Neural cell (in vitro differentiated cells): ENCODE measurements around the gene INPP5A. TPM values are rescaled to one million over a fixed set of nuclear protein-coding genes. Genes with fewer than 3 reads are reported as not detected.

Experiments
- H2AFZ ChIP-seq: fragments of 200-600, 300-800 bp; sonication (generic), shearing (Covaris generic); 2 replicates; pipeline ENCODE4 v1.6.0; 2014; ENCODE audit warnings: low read depth, mild to moderate bottlenecking, antibody characterized with exemption, low read length, moderate library complexity
- H3F3A ChIP-seq: fragments of 200-600 bp; shearing (Covaris generic); 2 replicates; pipeline ENCODE4 v1.6.1; 2016; ENCODE audit warnings: mild to moderate bottlenecking, moderate library complexity, mixed read lengths, antibody characterized with exemption, low read length; ENCODE audit not compliant: insufficient read depth, poor library complexity, severe bottlenecking
- H3K27ac ChIP-seq: fragments of 200-600, 300-800 bp; sonication (generic), shearing (Covaris generic); 2 replicates; pipeline ENCODE4 v1.5.1; 2014; ENCODE audit warnings: mild to moderate bottlenecking, low read length, moderate library complexity
- H3K27me3 ChIP-seq: fragments of 300-800, 200-600 bp; sonication (generic), shearing (Covaris generic); 2 replicates; pipeline ENCODE4 v1.6.0; 2014; ENCODE audit warnings: mild to moderate bottlenecking, low read depth, low read length, moderate library complexity; ENCODE audit not compliant: insufficient read depth
- H3K36me3 ChIP-seq: fragments of 300-800, 200-600 bp; sonication (generic), shearing (Covaris generic); 2 replicates; pipeline ENCODE4 v1.5.1; 2014; ENCODE audit warnings: mild to moderate bottlenecking, antibody characterized with exemption, low read length, moderate library complexity; ENCODE audit not compliant: insufficient read depth
- H3K4me2 ChIP-seq: fragments of 300-800, 200-600 bp; sonication (generic), shearing (Covaris generic); 2 replicates; pipeline ENCODE4 v1.6.0; 2014; ENCODE audit warnings: mild to moderate bottlenecking, low read length
- H3K4me3 ChIP-seq: fragments of 300-800, 200-600 bp; sonication (generic), shearing (Covaris generic); 2 replicates; pipeline ENCODE4 v1.5.1; 2014; ENCODE audit warnings: mild to moderate bottlenecking, low read length, moderate library complexity
- H3K79me2 ChIP-seq: fragments of 200-600 bp; shearing (Covaris generic); replicated peaks from 2 replicates; pipeline ENCODE4 v1.6.0; 2014; ENCODE audit warnings: mild to moderate bottlenecking, low read length, moderate library complexity; ENCODE audit not compliant: insufficient read depth
- H3K9ac ChIP-seq: fragments of 300-800, 200-600 bp; sonication (generic), shearing (Covaris generic); 2 replicates; pipeline ENCODE4 v1.6.1; 2016; ENCODE audit warnings: mild to moderate bottlenecking, low read length, mixed read lengths
- H3K9me2 ChIP-seq: fragments of 200-600 bp; shearing (Covaris generic); 2 replicates; pipeline ENCODE4 v1.6.1; 2016; ENCODE audit warnings: mild to moderate bottlenecking, low read length, mixed read lengths; ENCODE audit not compliant: insufficient read depth
- H3K9me3 ChIP-seq: fragments of 200-600, 300-800 bp; sonication (generic), shearing (Covaris generic); 2 replicates; pipeline ENCODE4 v1.6.1; 2016; ENCODE audit warnings: mild to moderate bottlenecking, mixed run types, low read length, moderate library complexity, mixed read lengths
- H4K20me1 ChIP-seq: fragments of 200-600 bp; shearing (Covaris generic); 2 replicates; pipeline ENCODE4 v1.6.1; 2016; ENCODE audit warnings: mild to moderate bottlenecking, mixed run types; ENCODE audit not compliant: insufficient read depth
- EP300 ChIP-seq: fragments of 450-650 bp; conservative IDR thresholded peaks from 2 replicates; pipeline ENCODE4 v1.6.1; 2014; ENCODE audit warnings: antibody characterized with exemption, mild to moderate bottlenecking, moderate library complexity; ENCODE audit not compliant: poor library complexity, severe bottlenecking
- EZH2 ChIP-seq: fragments of 200-600, 300-800 bp; shearing (Covaris generic), sonication (generic); IDR thresholded peaks from 2 replicates; pipeline ENCODE4 v1.6.1; 2014; ENCODE audit warnings: antibody characterized with exemption, low read length, borderline replicate concordance, mild to moderate bottlenecking; ENCODE audit not compliant: insufficient read depth, poor library complexity, severe bottlenecking
- MXI1 ChIP-seq: fragments of 450-650 bp; conservative IDR thresholded peaks from 2 replicates; pipeline ENCODE4 v1.6.1; 2014; ENCODE audit warnings: antibody characterized with exemption, mild to moderate bottlenecking; ENCODE audit not compliant: poor library complexity, severe bottlenecking
- POLR2AphosphoS5 ChIP-seq: IDR thresholded peaks from 2 replicates; pipeline ENCODE4 v1.6.1; 2012
- RAD21 ChIP-seq: fragments of 450-650 bp; conservative IDR thresholded peaks from 2 replicates; pipeline ENCODE4 v1.6.1; 2014; ENCODE audit warnings: antibody characterized with exemption, mild to moderate bottlenecking, moderate library complexity
- SMC3 ChIP-seq: fragments of 450-650 bp; conservative IDR thresholded peaks from 2 replicates; pipeline ENCODE4 v1.6.1; 2014; ENCODE audit warnings: antibody characterized with exemption, mild to moderate bottlenecking, moderate library complexity; ENCODE audit not compliant: poor library complexity
- TAF1 ChIP-seq: IDR thresholded peaks from 2 replicates; pipeline ENCODE4 v1.6.1; 2012; ENCODE audit warnings: low read depth
- polyA plus RNA-seq: library from polyadenylated mRNA; depleted of rRNA; stranded (reverse); fragments of >200 nt; gene quantifications from 2 replicates; pipeline ENCODE4 v1.2.3, GENCODE V29; 2014
- TF ChIP-seq, protein P1 (sequence below): fragments of 450-650 bp; IDR thresholded peaks from 2 replicates; pipeline ENCODE4 v1.5.1; 2014; ENCODE audit warnings: antibody characterized with exemption, mild to moderate bottlenecking, moderate library complexity; ENCODE audit not compliant: poor library complexity, severe bottlenecking
- TF ChIP-seq, protein P2 (sequence below): IDR thresholded peaks from 2 replicates; pipeline ENCODE4 v1.6.1; 2012; ENCODE audit warnings: borderline replicate concordance

The INPP5A gene
- polyA plus RNA-seq, 1 donor from 2014 or later = 48.8 TPM

- H3K27ac ChIP-seq = no peak overlapping the region
- H3K9me2 ChIP-seq = no peaks in the 10 kb centered on the region
- no peaks in the 10 kb centered on the region for H3F3A ChIP-seq
- no peaks in the 10 kb centered on the region for H3K27me3 ChIP-seq
- no peaks in the 10 kb centered on the region for H3K79me2 ChIP-seq
- H2AFZ ChIP-seq = no peak overlapping the region
- no peaks in the 10 kb centered on the region for H3K9me3 ChIP-seq
- no peak overlapping the region for H3K4me2 ChIP-seq
- H3K4me3 ChIP-seq = no peak overlapping the region
- no peaks in the 10 kb centered on the region for H3K36me3 ChIP-seq
- no peak for TF ChIP-seq RAD21
- no peak for TF ChIP-seq POLR2AphosphoS5
- H3K9ac ChIP-seq = no peak overlapping the region
- H4K20me1 ChIP-seq = no peaks in the 10 kb centered on the region
These were observed 141.0 kb downstream of the INPP5A start for GRCh38 chr10:132678436-132679216.

- Histone ChIP-seq H3K9me3 (no peaks in the 10 kb centered on the region), H3K4me2 (no peak overlapping the region), H4K20me1 (no peaks in the 10 kb centered on the region), H3F3A (no peaks in the 10 kb centered on the region), H2AFZ (no peak overlapping the region), H3K79me2 (no peaks in the 10 kb centered on the region), H3K9ac (no peak overlapping the region), H3K36me3 (no peaks in the 10 kb centered on the region), H3K4me3 (no peak overlapping the region), H3K27me3 (no peaks in the 10 kb centered on the region), H3K9me2 (no peaks in the 10 kb centered on the region), H3K27ac (no peak overlapping the region)
- TF ChIP-seq MXI1 (no peak), TAF1 (no peak), EZH2 (no peak), RAD21 (no peak), POLR2AphosphoS5 (no peak), EP300 (no peak), SMC3 (no peak)
- TF ChIP-seq, protein P1, sequence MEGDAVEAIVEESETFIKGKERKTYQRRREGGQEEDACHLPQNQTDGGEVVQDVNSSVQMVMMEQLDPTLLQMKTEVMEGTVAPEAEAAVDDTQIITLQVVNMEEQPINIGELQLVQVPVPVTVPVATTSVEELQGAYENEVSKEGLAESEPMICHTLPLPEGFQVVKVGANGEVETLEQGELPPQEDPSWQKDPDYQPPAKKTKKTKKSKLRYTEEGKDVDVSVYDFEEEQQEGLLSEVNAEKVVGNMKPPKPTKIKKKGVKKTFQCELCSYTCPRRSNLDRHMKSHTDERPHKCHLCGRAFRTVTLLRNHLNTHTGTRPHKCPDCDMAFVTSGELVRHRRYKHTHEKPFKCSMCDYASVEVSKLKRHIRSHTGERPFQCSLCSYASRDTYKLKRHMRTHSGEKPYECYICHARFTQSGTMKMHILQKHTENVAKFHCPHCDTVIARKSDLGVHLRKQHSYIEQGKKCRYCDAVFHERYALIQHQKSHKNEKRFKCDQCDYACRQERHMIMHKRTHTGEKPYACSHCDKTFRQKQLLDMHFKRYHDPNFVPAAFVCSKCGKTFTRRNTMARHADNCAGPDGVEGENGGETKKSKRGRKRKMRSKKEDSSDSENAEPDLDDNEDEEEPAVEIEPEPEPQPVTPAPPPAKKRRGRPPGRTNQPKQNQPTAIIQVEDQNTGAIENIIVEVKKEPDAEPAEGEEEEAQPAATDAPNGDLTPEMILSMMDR = no peak
- TF ChIP-seq, protein P2, sequence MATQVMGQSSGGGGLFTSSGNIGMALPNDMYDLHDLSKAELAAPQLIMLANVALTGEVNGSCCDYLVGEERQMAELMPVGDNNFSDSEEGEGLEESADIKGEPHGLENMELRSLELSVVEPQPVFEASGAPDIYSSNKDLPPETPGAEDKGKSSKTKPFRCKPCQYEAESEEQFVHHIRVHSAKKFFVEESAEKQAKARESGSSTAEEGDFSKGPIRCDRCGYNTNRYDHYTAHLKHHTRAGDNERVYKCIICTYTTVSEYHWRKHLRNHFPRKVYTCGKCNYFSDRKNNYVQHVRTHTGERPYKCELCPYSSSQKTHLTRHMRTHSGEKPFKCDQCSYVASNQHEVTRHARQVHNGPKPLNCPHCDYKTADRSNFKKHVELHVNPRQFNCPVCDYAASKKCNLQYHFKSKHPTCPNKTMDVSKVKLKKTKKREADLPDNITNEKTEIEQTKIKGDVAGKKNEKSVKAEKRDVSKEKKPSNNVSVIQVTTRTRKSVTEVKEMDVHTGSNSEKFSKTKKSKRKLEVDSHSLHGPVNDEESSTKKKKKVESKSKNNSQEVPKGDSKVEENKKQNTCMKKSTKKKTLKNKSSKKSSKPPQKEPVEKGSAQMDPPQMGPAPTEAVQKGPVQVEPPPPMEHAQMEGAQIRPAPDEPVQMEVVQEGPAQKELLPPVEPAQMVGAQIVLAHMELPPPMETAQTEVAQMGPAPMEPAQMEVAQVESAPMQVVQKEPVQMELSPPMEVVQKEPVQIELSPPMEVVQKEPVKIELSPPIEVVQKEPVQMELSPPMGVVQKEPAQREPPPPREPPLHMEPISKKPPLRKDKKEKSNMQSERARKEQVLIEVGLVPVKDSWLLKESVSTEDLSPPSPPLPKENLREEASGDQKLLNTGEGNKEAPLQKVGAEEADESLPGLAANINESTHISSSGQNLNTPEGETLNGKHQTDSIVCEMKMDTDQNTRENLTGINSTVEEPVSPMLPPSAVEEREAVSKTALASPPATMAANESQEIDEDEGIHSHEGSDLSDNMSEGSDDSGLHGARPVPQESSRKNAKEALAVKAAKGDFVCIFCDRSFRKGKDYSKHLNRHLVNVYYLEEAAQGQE = no peak
These were observed 141.6 kb downstream of the INPP5A start for GRCh38 chr10:132679217-132679595.
